GM12891 (cell line): ENCODE data around the gene ILF2.

Source experiments
- POLR2A ChIP-seq: IDR thresholded peaks from 2 replicates; pipeline ENCODE4 v1.6.1; 2011; ENCODE audit warnings: low read depth, low read length, control low read depth
- POU2F2 ChIP-seq: IDR thresholded peaks from 2 replicates; pipeline ENCODE4 v1.6.1; 2011; ENCODE audit warnings: low read depth, mild to moderate bottlenecking, control low read depth, low read length, moderate library complexity

- TF ChIP-seq POLR2A (no peak), POU2F2 (no peak)
Observed at GRCh38 chr1:153615406-153615805, 55.4 kb downstream of the ILF2 start.
